D721Med (cell line): ENCODE data around the gene KRT81.
"Not testable (repeated sequence)": the region's sequence is repeated elsewhere in the genome, so short reads cannot be mapped to it uniquely, and the experiment has no call there.

Experiments used
- DNase-seq: peaks from one replicate; pipeline ENCODE4 v3.0.0; 2011; ENCODE audit warnings: low spot score; ENCODE audit not compliant: insufficient read length
- FAIRE-seq: peaks from 2 replicates; lab custom pipeline; 2011; peaks lifted over from hg19 to GRCh38; lab: Jason Lieb, UNC
- TF ChIP-seq, protein P1 (sequence below): IDR thresholded peaks from 2 replicates; pipeline ENCODE4 v1.5.1; 2012; ENCODE audit warnings: mild to moderate bottlenecking, control low read depth; ENCODE audit not compliant: insufficient read depth; ENCODE audit errors: missing control alignments

KRT81 gene

GRCh38 chr12:52306731-52307130, 15.4 kb upstream of the KRT81 start:
- no peak for DNase-seq
- no peak for FAIRE-seq
- TF ChIP-seq, protein P1, sequence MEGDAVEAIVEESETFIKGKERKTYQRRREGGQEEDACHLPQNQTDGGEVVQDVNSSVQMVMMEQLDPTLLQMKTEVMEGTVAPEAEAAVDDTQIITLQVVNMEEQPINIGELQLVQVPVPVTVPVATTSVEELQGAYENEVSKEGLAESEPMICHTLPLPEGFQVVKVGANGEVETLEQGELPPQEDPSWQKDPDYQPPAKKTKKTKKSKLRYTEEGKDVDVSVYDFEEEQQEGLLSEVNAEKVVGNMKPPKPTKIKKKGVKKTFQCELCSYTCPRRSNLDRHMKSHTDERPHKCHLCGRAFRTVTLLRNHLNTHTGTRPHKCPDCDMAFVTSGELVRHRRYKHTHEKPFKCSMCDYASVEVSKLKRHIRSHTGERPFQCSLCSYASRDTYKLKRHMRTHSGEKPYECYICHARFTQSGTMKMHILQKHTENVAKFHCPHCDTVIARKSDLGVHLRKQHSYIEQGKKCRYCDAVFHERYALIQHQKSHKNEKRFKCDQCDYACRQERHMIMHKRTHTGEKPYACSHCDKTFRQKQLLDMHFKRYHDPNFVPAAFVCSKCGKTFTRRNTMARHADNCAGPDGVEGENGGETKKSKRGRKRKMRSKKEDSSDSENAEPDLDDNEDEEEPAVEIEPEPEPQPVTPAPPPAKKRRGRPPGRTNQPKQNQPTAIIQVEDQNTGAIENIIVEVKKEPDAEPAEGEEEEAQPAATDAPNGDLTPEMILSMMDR: no peak

DNA sequence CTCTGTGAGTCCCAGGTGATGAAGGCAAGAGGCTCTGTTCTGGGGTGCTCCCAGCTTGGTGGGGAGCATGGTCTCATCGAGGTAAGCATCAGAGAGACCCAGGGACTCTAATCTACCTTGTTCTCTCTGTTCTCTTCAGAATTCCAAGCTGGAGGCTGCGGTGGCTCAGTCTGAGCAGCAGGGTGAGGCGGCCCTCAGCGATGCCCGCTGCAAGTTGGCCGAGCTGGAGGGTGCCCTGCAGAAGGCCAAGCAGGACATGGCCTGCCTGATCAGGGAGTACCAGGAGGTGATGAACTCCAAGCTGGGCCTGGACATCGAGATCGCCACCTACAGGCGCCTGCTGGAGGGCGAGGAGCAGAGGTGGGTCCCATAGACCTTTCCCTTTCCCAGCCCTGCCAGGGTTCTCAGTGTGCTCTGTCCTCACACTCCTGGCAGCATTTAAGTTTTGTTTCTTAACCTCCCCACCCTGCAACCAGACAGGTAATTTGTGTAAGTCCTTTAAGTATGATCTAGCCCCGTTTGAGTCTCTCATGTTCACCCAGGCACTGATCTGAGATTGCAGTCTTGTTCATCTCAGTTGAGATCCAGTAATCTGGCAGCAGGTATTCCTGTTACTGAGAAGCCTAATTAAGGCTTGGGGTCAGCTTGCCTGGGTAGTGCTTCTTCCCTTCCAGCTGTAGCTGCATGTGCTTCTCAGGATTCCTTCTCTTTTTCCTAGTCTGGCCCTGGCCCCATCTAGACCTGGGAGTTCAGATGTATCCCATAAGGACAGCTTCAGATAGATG, 14.8 kb upstream of the KRT81 start:
- FAIRE-seq: no peak
- TF ChIP-seq, protein P1: no peak
- DNase-seq: no peak

DNA sequence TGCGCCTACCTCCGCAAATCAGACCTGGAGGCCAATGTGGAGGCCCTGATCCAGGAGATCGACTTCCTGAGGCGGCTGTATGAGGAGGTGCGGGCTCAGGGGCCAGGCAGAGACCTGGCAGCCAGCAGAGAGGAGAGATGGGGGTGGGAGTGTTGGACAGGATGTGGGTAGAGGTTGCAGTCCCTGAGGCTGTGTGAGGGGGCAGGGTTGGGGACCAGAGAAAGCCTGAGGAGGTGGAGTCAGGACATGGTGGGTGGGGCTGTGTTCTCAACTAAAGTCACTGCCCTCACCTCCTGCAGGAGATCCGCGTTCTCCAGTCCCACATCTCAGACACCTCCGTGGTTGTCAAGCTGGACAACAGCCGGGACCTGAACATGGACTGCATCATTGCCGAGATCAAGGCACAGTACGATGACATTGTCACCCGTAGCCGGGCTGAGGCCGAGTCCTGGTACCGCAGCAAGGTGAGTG, 13.6 kb upstream of the KRT81 start:
- not testable (repeated sequence) for FAIRE-seq, DNase-seq

GRCh38 chr12:52302242-52302914, 11.0 kb upstream of the KRT81 start:
- FAIRE-seq, DNase-seq: not testable (repeated sequence)

- FAIRE-seq, DNase-seq: not testable (repeated sequence)
These were observed 10.4 kb upstream of the KRT81 start for GRCh38 chr12:52301721-52302120.

- FAIRE-seq (no peak), DNase-seq (no peak)
- TF ChIP-seq, protein P1: no peak
These were observed 9.7 kb upstream of the KRT81 start for GRCh38 chr12:52300796-52301691.

- FAIRE-seq (no peak), DNase-seq (no peak)
- TF ChIP-seq, protein P1: no peak
These were observed 7.4 kb upstream of the KRT81 start for GRCh38 chr12:52298677-52299190.

- DNase-seq (no peak), FAIRE-seq (no peak)
- TF ChIP-seq, protein P1: no peak
These were observed 5.4 kb upstream of the KRT81 start for GRCh38 chr12:52296572-52297215.
